H1 (cell line): ENCODE results near the gene INHBB. TPM values are rescaled to one million over a fixed set of nuclear protein-coding genes. Genes with fewer than 3 reads are reported as not detected.

Experiments used
- CTCF ChIA-PET: fragments of 300-600 bp; sonication (Branson Sonifier 250); formaldehyde crosslinking; loops from one replicate; lab custom pipeline; 2021; ENCODE audit not compliant: partially characterized antibody; lab: Charles Lee
- POLR2A ChIA-PET: fragments of 300-600 bp; sonication (Branson Sonifier 250); formaldehyde crosslinking; loops from one replicate; lab custom pipeline; 2021; ENCODE audit warnings: inconsistent platforms; ENCODE audit not compliant: partially characterized antibody; lab: Charles Lee
- DNase-seq, 2 experiments: peaks; one replicate each; pipeline versions ENCODE4 v3.0.0 to v3.0.0-alpha.2; 2010 to 2022; ENCODE audit warnings: low spot score in 2 of 2, low read depth in 1 of 2, mixed read lengths in 1 of 2
- FAIRE-seq: peaks from 2 replicates; lab custom pipeline; 2011; peaks lifted over from hg19 to GRCh38; lab: Jason Lieb, UNC
- H2AFZ ChIP-seq: 2 replicates; pipeline ENCODE4 v1.8.1; 2012; ENCODE audit warnings: low read length, inconsistent platforms
- H2AK5ac ChIP-seq: 2 replicates; pipeline ENCODE4 v1.6.1; 2013; ENCODE audit warnings: low read depth, low read length
- H2BK120ac ChIP-seq: replicated peaks from 2 replicates; pipeline ENCODE3; 2013; ENCODE audit warnings: low read depth, low read length, inconsistent platforms
- H2BK12ac ChIP-seq: 2 replicates; pipeline ENCODE4 v1.6.1; 2013; ENCODE audit warnings: low read depth, low read length
- H2BK15ac ChIP-seq: 2 replicates; pipeline ENCODE4 v1.6.1; 2013; ENCODE audit warnings: low read length
- H2BK20ac ChIP-seq: 2 replicates; pipeline ENCODE4 v1.6.1; 2013; ENCODE audit warnings: low read length
- H2BK5ac ChIP-seq: 2 replicates; pipeline ENCODE4 v1.6.1; 2013; ENCODE audit warnings: low read depth, low read length
- H3K14ac ChIP-seq: 2 replicates; pipeline ENCODE4 v1.6.1; 2013; ENCODE audit warnings: inconsistent platforms; ENCODE audit not compliant: insufficient read length
- H3K18ac ChIP-seq: 2 replicates; pipeline ENCODE4 v1.6.1; 2013; ENCODE audit warnings: low read length; ENCODE audit errors: extremely low read depth
- H3K23ac ChIP-seq: 2 replicates; pipeline ENCODE4 v1.6.1; 2013; ENCODE audit warnings: inconsistent platforms; ENCODE audit not compliant: insufficient read length
- H3K23me2 ChIP-seq: 2 replicates; pipeline ENCODE4 v1.6.1; 2013; ENCODE audit warnings: low read depth, low read length
- H3K27ac ChIP-seq: 2 replicates; pipeline ENCODE4 v1.6.1; 2011; ENCODE audit warnings: low read depth, low read length, inconsistent platforms
- H3K27me3 ChIP-seq, 4 experiments: replicated peaks in 1 of 4; 1 replicate in 1 of 4; 2 replicates in 3 of 4; pipeline versions ENCODE4 v1.6.1 to v1.8.1; 2011 to 2013; ENCODE audit warnings: low read length in 3 of 4, mild to moderate bottlenecking in 3 of 4, inconsistent platforms in 2 of 4, mixed read lengths in 2 of 4, moderate library complexity in 1 of 4; ENCODE audit not compliant: control insufficient read depth in 3 of 4, insufficient read depth in 3 of 4; ENCODE audit errors: extremely low read depth in 1 of 4
- H3K36me3 ChIP-seq, 4 experiments: 2 replicates each; pipeline versions ENCODE4 v1.6.1 to v1.8.1; 2011 to 2013; ENCODE audit warnings: mild to moderate bottlenecking in 4 of 4, low read length in 3 of 4, moderate library complexity in 2 of 4, control low read depth in 1 of 4, inconsistent platforms in 1 of 4; ENCODE audit not compliant: insufficient read depth in 4 of 4, control insufficient read depth in 2 of 4
- H3K4ac ChIP-seq: replicated peaks from 2 replicates; pipeline ENCODE3; 2013; ENCODE audit warnings: low read length, low read depth, mixed read lengths, inconsistent platforms; ENCODE audit not compliant: insufficient read length
- H3K4me1 ChIP-seq, 4 experiments: replicated peaks in 1 of 4; 1 replicate in 1 of 4; 2 replicates in 3 of 4; pipeline versions ENCODE4 v1.6.1 to v1.8.1; 2011 to 2013; ENCODE audit warnings: low read length in 3 of 4, inconsistent platforms in 2 of 4, mixed read lengths in 1 of 4; ENCODE audit not compliant: insufficient read depth in 4 of 4, control insufficient read depth in 3 of 4
- H3K4me2 ChIP-seq, 2 experiments: 2 replicates each; pipeline versions ENCODE4 v1.6.1 to v1.8.1; 2011 to 2013; ENCODE audit warnings: low read depth in 2 of 2, low read length in 2 of 2, control low read depth in 1 of 2, inconsistent platforms in 1 of 2, mild to moderate bottlenecking in 1 of 2; ENCODE audit not compliant: insufficient read depth in 1 of 2
- H3K4me3 ChIP-seq, 4 experiments: fragments of 200-600, 300-600 bp in 1 of 4; sonication (generic), shearing (Covaris generic), sonication (Bioruptor Twin) in 1 of 4; 2 replicates each; pipeline versions ENCODE4 v1.5.1 to v1.8.1; 2011 to 2016; ENCODE audit warnings: low read length in 4 of 4, low read depth in 3 of 4, control low read depth in 2 of 4, inconsistent platforms in 2 of 4, mild to moderate bottlenecking in 2 of 4, mixed read lengths in 1 of 4, moderate library complexity in 1 of 4; ENCODE audit not compliant: insufficient read depth in 2 of 4; ENCODE audit errors: extremely low read depth in 1 of 4
- H3K56ac ChIP-seq: replicated peaks from 2 replicates; pipeline ENCODE3; 2013; ENCODE audit warnings: low read depth, mild to moderate bottlenecking, mixed read lengths, low read length, inconsistent platforms; ENCODE audit not compliant: insufficient read length
- H3K79me1 ChIP-seq: 2 replicates; pipeline ENCODE4 v1.6.1; 2013; ENCODE audit warnings: low read depth, low read length, control low read depth
- H3K79me2 ChIP-seq, 2 experiments: 2 replicates each; pipeline versions ENCODE4 v1.6.1 to v1.8.1; 2012 to 2013; ENCODE audit warnings: low read length in 2 of 2, mild to moderate bottlenecking in 2 of 2, inconsistent platforms in 1 of 2; ENCODE audit not compliant: insufficient read depth in 2 of 2, control insufficient read depth in 1 of 2
- H3K9ac ChIP-seq, 4 experiments: replicated peaks in 1 of 4; 1 replicate in 1 of 4; 2 replicates in 3 of 4; pipeline versions ENCODE4 v1.6.1 to v1.8.1; 2011 to 2013; ENCODE audit warnings: low read depth in 3 of 4, low read length in 3 of 4, control low read depth in 2 of 4, mild to moderate bottlenecking in 2 of 4, moderate library complexity in 2 of 4, inconsistent platforms in 1 of 4; ENCODE audit errors: extremely low read depth in 1 of 4
- H3K9me3 ChIP-seq, 2 experiments: 2 replicates each; pipeline versions ENCODE4 v1.6.1 to v1.8.1; 2012 to 2013; ENCODE audit warnings: mild to moderate bottlenecking in 2 of 2, moderate library complexity in 2 of 2, control low read depth in 1 of 2, inconsistent platforms in 1 of 2, low read depth in 1 of 2, low read length in 1 of 2, mixed read lengths in 1 of 2; ENCODE audit not compliant: insufficient read depth in 2 of 2
- H4K20me1 ChIP-seq, 2 experiments: replicated peaks in 1 of 2; 2 replicates each; pipeline versions ENCODE3 to v1.8.1; 2011 to 2013; ENCODE audit warnings: inconsistent platforms in 2 of 2, low read length in 2 of 2, mild to moderate bottlenecking in 1 of 2; ENCODE audit not compliant: insufficient read depth in 2 of 2, control insufficient read depth in 1 of 2
- H4K5ac ChIP-seq: 2 replicates; pipeline ENCODE4 v1.6.1; 2013; ENCODE audit warnings: low read length, low read depth, mixed read lengths, inconsistent platforms; ENCODE audit not compliant: insufficient read length
- H4K8ac ChIP-seq: 2 replicates; pipeline ENCODE4 v1.8.0; 2013; ENCODE audit warnings: mild to moderate bottlenecking, moderate library complexity, low read length, inconsistent platforms; ENCODE audit not compliant: insufficient read depth; ENCODE audit errors: extremely low read depth
- H4K91ac ChIP-seq: replicated peaks from 2 replicates; pipeline ENCODE3; 2013; ENCODE audit warnings: low read length, mixed read lengths, inconsistent platforms; ENCODE audit not compliant: insufficient read length
- BCL11A ChIP-seq, 2 experiments: IDR thresholded peaks; one replicate each; pipeline ENCODE4 v1.6.1; 2011; ENCODE audit warnings: low read depth in 2 of 2, low read length in 2 of 2, mild to moderate bottlenecking in 2 of 2
- CEBPB ChIP-seq: IDR thresholded peaks from 2 replicates; pipeline ENCODE4 v1.6.1; 2012; ENCODE audit warnings: low read depth, low read length
- CTBP2 ChIP-seq: IDR thresholded peaks from 2 replicates; pipeline ENCODE4 v1.7.0; 2011; ENCODE audit warnings: borderline replicate concordance, mild to moderate bottlenecking, moderate library complexity, mixed read lengths, low read length; ENCODE audit not compliant: insufficient read depth, insufficient read length
- EGR1 ChIP-seq: IDR thresholded peaks from 2 replicates; pipeline ENCODE4 v1.6.1; 2011; ENCODE audit warnings: low read depth, low read length, borderline replicate concordance
- HDAC6 ChIP-seq: IDR thresholded peaks from one replicate; pipeline ENCODE4 v1.7.1; 2012; ENCODE audit warnings: low read depth, mild to moderate bottlenecking, inconsistent platforms, low read length, moderate library complexity
- KDM1A ChIP-seq: fragments of 200-600, 300-600 bp; sonication (generic); IDR thresholded peaks from 2 replicates; pipeline ENCODE4 v1.7.1; 2016; ENCODE audit warnings: mild to moderate bottlenecking, low read length, borderline replicate concordance
- NANOG ChIP-seq: IDR thresholded peaks from 2 replicates; pipeline ENCODE4 v1.6.1; 2011; ENCODE audit warnings: low read length, low read depth, mild to moderate bottlenecking, inconsistent platforms; ENCODE audit not compliant: insufficient read depth, poor library complexity, severe bottlenecking
- PHF8 ChIP-seq: fragments of 200-600 bp; sonication (generic); conservative IDR thresholded peaks from 2 replicates; pipeline ENCODE4 v1.7.1; 2012; ENCODE audit warnings: low read depth, mild to moderate bottlenecking, inconsistent platforms, low read length, moderate library complexity
- SAP30 ChIP-seq: fragments of 300-600 bp; sonication (generic); IDR thresholded peaks from 2 replicates; pipeline ENCODE4 v1.7.1; 2012; ENCODE audit warnings: low read length, moderate library complexity, mild to moderate bottlenecking, inconsistent platforms; ENCODE audit not compliant: insufficient read depth, insufficient replicate concordance
- TAF7 ChIP-seq: optimal IDR thresholded peaks from 2 replicates; pipeline ENCODE3; 2011; ENCODE audit warnings: low read depth, mild to moderate bottlenecking, inconsistent platforms, low read length, moderate library complexity, borderline replicate concordance
- TEAD4 ChIP-seq: IDR thresholded peaks from 2 replicates; pipeline ENCODE4 v1.6.1; 2012; ENCODE audit warnings: low read depth, low read length, inconsistent platforms, mixed read lengths
- ZNF274 ChIP-seq: IDR thresholded peaks from 2 replicates; pipeline ENCODE4 v1.7.0; 2012; ENCODE audit warnings: low read length, borderline replicate concordance; ENCODE audit errors: extremely low read depth
- WGBS, 2 experiments: shearing (Covaris generic) in 1 of 2; methylation state at CpG; one replicate each; pipeline versions ENCODE4 v1.1.6 to v1.1.7; 2013 to 2015; ENCODE audit warnings: low lambda C conversion rate in 2 of 2, mixed read lengths in 2 of 2, inconsistent platforms in 1 of 2, low coverage in 1 of 2, missing lambda C conversion rate in 1 of 2; ENCODE audit not compliant: insufficient replicate concordance in 2 of 2, insufficient coverage in 1 of 2, insufficient read length in 1 of 2; ENCODE audit errors: extremely low coverage in 1 of 2, missing lambda C conversion rate in 1 of 2; 5-methylcytosine and 5-hydroxymethylcytosine counted together
- polyA plus RNA-seq, 7 experiments: library from polyadenylated mRNA; depleted of rRNA in 3 of 7; stranded (reverse) in 5 of 7; unstranded in 2 of 7; fragments of >200 nt in 5 of 7; fragments of 200-250 nt in 2 of 7; gene quantifications; 1 replicate in 5 of 7; 2 replicates in 1 of 7; 4 replicates in 1 of 7; pipeline versions ENCODE4 v1.2.1 to v1.2.3, GENCODE V29; 2011 to 2013; ENCODE audit warnings: missing spikeins in 2 of 7, mixed read lengths in 2 of 7
- total RNA-seq: library from RNA; stranded (reverse); fragmentation: NEBNext Ultra II Directional; extraction: Animal tissue kit (Norgen Biotek cat#: 25700); gene quantifications from 2 replicates; pipeline ENCODE4 v1.2.1, GENCODE V29; 2021
- TF ChIP-seq, protein P1 (sequence below): IDR thresholded peaks from 2 replicates; pipeline ENCODE4 v1.6.1; 2011; ENCODE audit warnings: low read depth, mild to moderate bottlenecking, low read length; ENCODE audit not compliant: insufficient read depth

INHBB gene
- total and polyA plus RNA-seq, 2 of the 8 experiments (the other 6 are each of a cell fraction or from before 2014, with no cell fraction given): 0.30 to 0.32 TPM

DNA sequence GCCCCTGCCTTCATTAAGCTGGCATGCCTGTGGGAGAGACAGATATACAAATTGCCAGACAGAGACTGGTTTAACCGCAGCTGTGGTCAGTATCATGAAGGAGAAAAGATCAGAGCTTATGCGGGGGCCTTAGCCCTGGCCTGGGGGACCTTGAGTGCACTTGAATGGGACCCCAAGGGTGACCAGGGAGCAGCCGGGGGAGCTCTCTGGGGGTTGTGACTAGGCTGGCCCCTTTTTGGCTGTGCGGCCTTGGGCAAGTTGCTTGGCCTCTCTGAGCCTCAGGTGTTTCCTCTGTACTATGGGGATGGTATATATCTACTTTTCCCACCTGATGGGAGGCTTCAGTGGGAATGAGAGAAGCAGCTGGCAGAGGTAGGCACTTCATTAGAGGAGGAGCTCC lies 35.7 kb downstream of the INHBB start:
- DNase-seq (no peak), FAIRE-seq (no peak)
- Histone ChIP-seq H4K91ac (no peak overlapping the region), H2BK20ac (no peak overlapping the region), H4K8ac (no peak overlapping the region), H2AFZ (no peak overlapping the region), H4K5ac (no peak overlapping the region), H3K4me3 (no peak overlapping the region), H3K27me3 (peaks cover 0 to 11% (median 4%) of the 10 kb centered on the region in 4 experiments; a peak in 5 of 7 replicates), H2BK120ac (no peak overlapping the region), H3K56ac (no peak overlapping the region), H3K79me2 (no peaks in the 10 kb centered on the region), H2BK12ac (no peak overlapping the region), H2BK15ac (no peak overlapping the region), H3K4ac (no peak overlapping the region), H3K23ac (no peak overlapping the region), H2AK5ac (no peak overlapping the region), H3K18ac (no peak overlapping the region), H3K9me3 (no peaks in the 10 kb centered on the region), H3K4me2 (no peak overlapping the region), H3K14ac (no peak overlapping the region), H3K79me1 (no peaks in the 10 kb centered on the region), H3K27ac (no peak overlapping the region), H4K20me1 (no peaks in the 10 kb centered on the region), H2BK5ac (no peak overlapping the region), H3K9ac (no peak overlapping the region), H3K36me3 (no peaks in the 10 kb centered on the region), H3K23me2 (peaks cover 2% of the 10 kb centered on the region; the same call in 1 of the 2 replicates), H3K4me1 (peaks cover 3 to 27% (median 10%) of the 10 kb centered on the region in 4 experiments)
- ChIA-PET CTCF (interaction anchor here (1.2 to 2.2 kb wide), 3 partner anchors 18 to 56 kb away, joined by 3 to 6 read pairs (median 5); no protein-coding TSS in a partner anchor), POLR2A (no interaction called here)
- 69% methylated on average over 4 of the region's 4 CpGs; no CpG with 5 or more reads in 1 of the 2 experiments for WGBS, 2 experiments
- no peak for TF ChIP-seq HDAC6
- TF ChIP-seq TEAD4: no peak
- no peak for TF ChIP-seq SAP30
- TF ChIP-seq, protein P1, sequence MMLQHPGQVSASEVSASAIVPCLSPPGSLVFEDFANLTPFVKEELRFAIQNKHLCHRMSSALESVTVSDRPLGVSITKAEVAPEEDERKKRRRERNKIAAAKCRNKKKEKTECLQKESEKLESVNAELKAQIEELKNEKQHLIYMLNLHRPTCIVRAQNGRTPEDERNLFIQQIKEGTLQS: no peak
- TF ChIP-seq ZNF274: no peak
- TF ChIP-seq BCL11A (IDR thresholded peaks at IDR 0.05; ENCODE audit: low read depth in 2 of 2, low read length in 2 of 2): no peak
- no peak for TF ChIP-seq NANOG
- no peak for TF ChIP-seq TAF7
- TF ChIP-seq CTBP2: no peak
- no peak for TF ChIP-seq PHF8
- no peak for TF ChIP-seq CEBPB
- TF ChIP-seq EGR1: no peak
- no peak for TF ChIP-seq KDM1A
